Gastroesophageal sphincter (tissue), 3 donors: ENCODE results near the gene KCNK15.

Source experiments
- CTCF ChIP-seq, 4 experiments: fragments of 200-600 bp in 2 of 4; fragments of 450-650 bp in 2 of 4; sonication (generic) in 1 of 4; IDR thresholded peaks; one replicate each; pipeline ENCODE4 v1.5.1; 2017 to 2019; ENCODE audit warnings: antibody characterized with exemption in 4 of 4, mild to moderate bottlenecking in 2 of 4, moderate library complexity in 2 of 4
- EP300 ChIP-seq: sonication (generic); formaldehyde crosslinking; IDR thresholded peaks from one replicate; pipeline ENCODE4 v1.6.1; 2017; ENCODE audit warnings: antibody characterized with exemption, mild to moderate bottlenecking
- POLR2A ChIP-seq, 2 donors: fragments of 450-650 bp; IDR thresholded peaks; one replicate each; pipeline ENCODE4 v1.6.1; 2017; ENCODE audit warnings: antibody characterized with exemption in 2 of 2, mild to moderate bottlenecking in 2 of 2, moderate library complexity in 1 of 2
- POLR2AphosphoS5 ChIP-seq: sonication (generic); formaldehyde crosslinking; IDR thresholded peaks from one replicate; pipeline ENCODE4 v1.6.1; 2017; ENCODE audit warnings: antibody characterized with exemption

DNA sequence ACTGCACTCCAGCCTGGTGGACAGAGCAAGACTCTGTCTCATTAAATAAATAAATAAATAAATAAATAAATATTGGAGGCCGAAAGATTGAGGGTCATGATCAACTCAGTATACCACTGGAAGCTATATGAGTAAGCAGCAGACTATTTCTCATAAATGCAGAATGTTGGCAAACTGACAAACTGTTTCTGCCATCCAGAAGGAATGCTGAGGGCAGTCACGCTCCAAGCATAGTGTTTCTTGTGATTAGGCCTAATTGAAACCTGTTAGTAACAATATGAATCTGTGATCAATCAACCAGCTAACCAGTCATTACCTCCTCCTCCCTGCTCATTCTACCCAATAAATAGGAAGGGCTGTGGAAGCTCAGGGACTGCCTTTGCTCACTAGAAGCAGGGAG is 15.2 kb upstream of the KCNK15 start:
- TF ChIP-seq POLR2A (IDR thresholded peaks at IDR 0.05) (no peak), CTCF (IDR thresholded peaks at IDR 0.05) (no peak), POLR2AphosphoS5 (peak; percentile 43), EP300 (no peak)
